Activated CD4-positive, alpha-beta T cell treated with anti-CD3 and anti-CD28 coated beads, Interleukin-2, amount 50 U/mL, for 16 hours (primary cell): Measurements from ENCODE around the gene UFD1.

ENCODE experiments used
- DNase-seq: peaks from one replicate; pipeline ENCODE4 v3.0.0-alpha.2; 2020

Gene UFD1

DNA sequence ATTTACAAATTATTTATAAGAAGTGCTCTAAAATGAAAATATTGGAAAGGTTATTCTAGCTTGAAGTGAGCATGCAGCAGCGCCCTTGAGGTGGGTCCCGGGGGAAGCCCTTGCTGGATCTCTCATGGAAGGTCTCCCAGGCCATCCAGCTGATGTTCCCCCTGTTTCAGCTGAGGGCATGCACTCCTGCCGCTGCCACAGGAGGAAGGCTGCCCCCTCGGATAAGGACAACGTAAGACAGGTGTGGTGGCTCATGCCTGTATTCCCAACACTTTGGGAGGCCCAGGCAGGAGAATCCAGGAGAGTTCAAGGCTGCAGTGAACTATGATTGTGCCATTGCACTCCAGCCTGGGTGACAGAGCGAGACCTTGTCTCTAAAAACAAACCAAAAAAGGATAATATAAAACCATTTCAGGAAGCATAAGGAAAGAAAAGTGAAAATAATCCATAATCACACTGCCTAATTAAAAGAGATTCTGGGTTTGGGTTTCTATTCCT lies 15.7 kb upstream of the UFD1 start:
- no peak for DNase-seq

DNA sequence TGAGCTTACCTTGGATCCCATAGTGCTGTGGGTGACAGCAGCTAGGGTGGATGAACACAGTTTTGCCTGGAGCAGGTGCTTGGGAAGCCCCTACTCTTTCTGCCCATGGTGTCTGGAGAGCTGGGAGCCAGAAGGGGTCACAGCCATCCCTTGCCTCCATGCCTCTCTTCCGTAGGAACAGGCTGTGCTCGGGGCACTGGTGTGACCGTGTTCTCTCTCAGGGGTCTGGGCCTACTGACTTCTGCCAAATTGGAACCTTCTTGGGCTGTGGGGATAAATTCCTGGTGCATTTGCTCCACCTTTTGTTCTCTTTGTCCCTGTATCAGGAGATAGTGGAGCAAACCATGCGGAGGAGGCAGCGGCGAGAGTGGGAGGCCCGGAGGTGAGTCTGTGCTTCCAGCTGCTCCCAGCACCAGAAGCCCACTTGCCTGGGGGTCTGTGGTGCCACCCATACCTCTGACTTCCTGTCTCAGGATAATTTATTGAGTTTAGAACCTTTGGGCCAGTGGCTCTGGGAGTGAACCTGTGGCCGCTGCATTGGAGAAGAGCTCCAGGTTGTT lies 15.1 kb upstream of the UFD1 start:
- no peak for DNase-seq

DNA sequence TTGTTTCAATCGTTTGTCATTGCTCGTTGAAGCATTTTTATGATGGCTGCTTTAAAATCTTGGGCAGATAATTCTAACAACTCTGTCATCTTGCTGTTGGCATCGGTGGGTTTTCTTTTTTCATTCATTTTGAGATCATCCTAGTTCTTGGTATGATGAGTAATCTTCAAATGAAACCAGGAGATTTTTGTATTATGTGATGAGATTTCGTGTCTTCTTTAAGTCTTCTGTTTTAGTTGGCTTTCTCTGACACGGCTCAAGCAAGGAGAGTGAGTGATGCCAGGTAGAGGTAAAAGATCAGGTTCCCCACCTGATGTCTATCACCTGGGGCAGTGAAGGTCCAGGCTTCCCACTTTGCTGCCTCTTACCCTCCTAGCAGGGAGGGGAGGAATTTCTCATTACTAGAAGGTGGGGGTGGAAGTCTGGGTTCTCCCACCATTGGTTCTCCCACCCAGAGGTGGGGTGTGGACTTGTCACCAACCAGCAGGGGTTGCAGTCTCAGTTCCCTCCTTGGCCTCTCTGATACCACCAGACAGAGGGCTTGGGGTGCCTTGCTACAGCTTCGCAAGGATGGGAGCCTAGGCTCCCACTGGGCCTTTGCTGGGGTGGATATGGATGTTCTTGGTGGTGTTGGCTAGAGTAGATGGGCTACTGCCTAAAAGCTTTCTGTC lies 13.6 kb upstream of the UFD1 start:
- peak; percentile 32 for DNase-seq

DNA sequence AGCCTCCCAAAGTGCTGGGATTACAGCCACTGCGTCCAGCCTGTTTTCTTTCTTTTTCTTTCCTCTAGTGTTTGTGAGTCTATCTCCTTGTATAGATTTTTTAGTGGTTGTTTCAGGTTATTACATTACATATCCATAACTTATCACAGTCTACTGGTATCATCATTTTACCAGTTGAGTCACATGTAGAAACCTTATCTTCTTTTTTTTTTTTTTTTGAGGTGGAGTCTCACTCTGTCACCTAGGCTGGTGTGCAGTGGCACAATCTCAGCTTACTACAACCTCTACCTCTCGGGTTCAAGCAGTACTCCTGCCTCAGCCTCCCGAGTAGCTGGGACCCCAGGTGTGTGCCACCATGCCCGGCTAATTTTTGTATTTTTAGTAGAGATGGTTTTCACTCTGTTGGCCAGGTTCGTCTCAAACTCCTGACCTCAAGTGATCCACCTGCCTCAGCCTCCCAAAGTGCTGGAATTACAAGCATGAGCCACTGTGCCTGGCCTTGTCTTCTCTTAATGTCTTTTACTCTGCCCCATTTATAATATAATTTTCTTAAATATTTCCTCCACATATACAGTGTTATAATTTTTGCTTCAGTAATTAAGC lies 11.7 kb upstream of the UFD1 start:
- DNase-seq, result no peak

DNA sequence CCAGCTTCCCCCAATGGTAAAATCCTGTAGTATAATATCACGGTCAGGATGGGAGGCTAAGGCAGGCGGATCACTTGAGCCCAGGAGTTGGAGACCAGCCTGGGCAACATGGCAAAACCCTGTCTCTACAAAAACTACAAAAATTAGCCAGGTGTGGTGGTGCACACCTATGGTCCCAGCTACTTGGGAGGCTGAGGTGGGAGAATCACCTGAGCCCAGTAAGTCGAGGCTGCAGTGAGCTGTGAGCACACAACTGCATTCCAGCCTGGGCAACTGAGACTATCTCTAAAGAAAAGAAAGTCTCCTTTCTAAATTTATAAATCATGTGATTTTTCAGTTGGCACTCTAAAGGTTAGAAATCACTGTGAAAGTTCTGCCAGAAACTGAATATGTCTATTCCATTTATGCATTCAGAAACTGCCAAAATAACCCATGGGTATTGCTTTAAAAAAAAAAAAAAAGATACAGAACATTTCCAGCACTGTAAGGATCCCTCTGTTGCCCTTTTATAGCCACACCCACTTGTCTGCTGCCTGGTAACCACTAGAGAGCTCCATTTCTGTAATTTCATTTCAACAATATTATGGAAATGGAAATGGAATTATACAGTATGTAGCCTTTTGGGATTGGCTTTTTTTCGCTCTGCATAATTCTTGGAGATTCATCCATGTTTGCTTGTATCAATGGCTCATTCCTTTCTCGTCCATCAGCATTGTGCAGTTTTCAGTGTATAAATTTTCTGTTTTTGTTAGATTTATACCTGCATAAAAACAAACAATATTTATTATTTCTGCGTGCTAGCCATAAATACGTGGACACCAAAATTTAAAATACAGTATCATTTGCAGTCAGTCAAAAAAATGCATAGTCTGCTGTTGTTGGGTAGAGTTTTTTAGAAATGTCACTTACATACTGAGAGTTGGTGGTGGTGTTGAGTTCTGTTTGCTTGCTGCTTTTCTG lies 10.2 kb upstream of the UFD1 start:
- no peak for DNase-seq

DNA sequence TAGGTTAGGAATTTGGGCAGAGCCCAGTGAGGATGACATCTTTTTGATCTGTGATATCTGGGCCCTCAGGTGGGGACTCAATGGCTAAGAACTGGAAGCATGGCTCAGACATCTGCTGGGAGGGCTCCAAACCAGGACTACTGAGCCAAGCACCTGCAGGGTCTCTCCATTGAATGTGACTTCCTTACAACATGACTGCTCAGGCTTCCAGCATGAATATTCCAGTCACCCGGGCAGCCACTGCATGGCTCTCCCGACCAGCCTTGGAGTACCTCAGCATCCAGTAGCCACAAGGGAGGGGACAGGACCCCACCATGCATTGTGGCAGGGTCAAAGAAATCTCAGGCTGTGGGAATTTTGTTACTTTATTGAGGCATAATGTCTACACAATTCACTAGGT lies 9.3 kb upstream of the UFD1 start:
- no peak for DNase-seq

DNA sequence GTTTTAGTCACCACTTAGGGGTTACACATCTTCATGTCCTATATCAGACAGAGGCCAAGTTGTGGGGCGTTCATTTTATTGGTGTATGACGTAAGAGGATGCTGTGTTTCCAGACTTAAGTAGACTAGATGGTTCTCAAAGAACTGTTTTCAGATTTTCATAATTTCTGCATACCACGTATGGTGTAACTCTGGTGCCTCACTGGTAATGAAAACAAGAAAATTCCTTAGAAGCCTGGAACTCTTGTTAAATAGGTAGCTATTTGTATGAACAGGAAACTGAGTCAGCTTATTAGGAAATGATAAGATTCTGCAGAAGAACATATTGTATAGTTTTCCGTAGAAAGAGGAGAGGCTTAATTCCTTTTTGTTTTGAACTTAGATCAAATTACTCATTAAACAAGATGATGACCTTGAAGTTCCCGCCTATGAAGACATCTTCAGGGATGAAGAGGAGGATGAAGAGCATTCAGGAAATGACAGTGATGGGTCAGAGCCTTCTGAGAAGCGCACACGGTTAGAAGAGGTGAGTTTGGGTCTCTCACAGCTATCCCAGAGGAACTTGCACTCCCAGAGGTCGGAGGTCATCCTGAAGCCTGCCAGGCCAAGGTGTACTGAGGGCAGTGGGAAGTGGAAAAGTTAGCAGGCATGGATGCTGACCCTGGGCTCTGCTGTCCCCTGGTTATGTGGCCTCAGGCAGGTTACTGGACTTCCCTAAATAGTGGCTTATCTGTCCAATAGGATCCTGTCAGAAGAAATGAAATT lies 4.7 kb upstream of the UFD1 start:
- no peak for DNase-seq

DNA sequence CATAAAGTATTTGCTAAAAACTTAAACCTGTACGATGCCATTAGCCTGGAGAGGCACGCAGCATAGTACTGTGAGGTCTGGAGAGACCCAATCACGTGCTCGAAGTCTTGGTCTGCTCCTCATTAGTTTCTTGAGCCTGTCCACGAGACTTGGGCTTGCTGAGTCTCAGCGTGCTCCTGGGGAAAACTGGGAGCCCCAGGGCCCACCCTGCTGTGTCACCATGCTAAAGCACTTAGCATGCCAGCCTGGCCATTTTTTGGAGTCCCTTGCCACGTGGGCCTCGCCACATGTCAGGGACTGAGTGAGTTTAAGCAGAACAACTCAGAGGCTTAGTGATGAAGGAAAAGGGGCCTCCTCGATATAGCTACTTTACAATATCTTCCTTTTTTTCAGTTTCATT lies 3.3 kb upstream of the UFD1 start:
- DNase-seq, result no peak

DNA sequence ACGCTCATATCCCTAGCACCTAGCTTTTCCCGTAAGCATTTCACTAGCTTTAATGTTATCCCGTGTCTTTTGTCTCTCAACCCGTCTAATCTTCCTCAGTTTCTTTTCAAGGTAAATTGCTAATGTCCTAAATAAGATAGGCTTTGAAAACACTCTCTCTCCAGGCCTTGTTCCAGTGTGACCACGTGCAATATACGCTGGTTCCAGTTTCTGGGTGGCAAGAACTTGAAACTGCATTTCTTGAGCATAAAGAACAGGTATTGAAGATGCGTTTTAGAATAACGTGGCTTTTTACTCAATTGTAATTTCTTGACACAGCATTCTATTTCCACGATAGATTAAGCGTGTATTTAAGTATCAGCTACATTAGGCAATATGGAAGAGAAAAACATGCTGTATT lies 1.8 kb upstream of the UFD1 start:
- no peak for DNase-seq

DNA sequence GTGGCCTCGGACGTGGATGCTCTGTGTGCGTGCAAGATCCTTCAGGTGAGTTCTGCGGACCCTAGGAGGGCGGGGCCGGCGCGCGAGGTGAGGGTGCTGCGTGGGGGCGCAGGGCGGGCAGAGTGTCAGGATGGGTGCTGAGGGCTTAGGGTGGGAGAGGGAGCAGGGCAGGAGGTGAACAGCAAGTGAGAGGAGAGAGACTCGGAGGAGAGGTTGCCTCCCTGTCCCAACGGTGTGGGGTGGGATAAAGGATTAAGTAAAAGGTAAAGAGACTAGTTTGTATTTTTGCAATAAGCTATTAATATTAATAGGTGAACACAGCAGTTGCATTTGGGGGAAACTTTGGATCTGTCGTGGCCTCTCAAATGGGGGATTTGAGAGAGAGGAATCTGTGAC lies 1.2 kb upstream of the UFD1 start:
- no peak for DNase-seq

DNA sequence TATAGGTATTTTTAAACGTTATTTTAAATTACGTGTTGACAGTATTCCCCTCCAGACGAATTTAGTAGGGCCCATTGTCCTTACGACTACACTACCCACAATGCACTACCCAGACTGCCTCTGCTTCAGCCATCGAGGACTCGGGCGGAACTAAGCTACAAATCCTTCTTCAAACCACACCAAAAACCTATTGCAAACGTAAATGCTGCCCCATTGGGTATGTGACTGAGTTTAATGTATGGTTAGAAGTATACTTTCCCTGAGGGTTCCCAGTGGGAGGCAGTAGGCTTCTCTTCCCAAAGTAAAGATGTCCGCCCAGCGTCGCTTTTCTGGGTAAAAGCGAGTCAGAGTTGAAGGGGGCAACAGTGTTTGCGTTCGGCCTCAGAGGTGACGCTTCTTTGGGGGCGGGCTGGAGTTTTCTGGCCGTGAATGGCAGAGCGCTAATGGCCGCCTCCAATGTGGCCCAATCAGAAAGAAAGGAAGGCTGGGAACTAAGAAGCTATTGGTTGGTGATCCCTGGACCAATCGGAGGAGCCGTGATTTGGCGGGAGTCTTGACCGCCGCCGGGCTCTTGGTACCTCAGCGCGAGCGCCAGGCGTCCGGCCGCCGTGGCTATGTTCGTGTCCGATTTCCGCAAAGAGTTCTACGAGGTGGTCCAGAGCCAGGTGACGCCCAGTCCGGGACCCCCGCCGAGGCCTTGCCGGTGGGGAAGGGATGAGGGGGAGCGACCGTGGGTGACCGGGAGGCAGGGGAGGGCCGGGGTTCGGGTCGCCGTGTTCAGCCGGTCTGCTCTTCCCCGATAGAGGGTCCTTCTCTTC lies 571 bp upstream of the UFD1 start, which contains the start of gene CDC45:
Gene CDC45, plus strand, starts transcription at position 566 of the 818 bp plus-strand sequence. Its CDS starts 49 bp downstream, at position 615.
- DNase-seq, result peak; percentile 98

DNA sequence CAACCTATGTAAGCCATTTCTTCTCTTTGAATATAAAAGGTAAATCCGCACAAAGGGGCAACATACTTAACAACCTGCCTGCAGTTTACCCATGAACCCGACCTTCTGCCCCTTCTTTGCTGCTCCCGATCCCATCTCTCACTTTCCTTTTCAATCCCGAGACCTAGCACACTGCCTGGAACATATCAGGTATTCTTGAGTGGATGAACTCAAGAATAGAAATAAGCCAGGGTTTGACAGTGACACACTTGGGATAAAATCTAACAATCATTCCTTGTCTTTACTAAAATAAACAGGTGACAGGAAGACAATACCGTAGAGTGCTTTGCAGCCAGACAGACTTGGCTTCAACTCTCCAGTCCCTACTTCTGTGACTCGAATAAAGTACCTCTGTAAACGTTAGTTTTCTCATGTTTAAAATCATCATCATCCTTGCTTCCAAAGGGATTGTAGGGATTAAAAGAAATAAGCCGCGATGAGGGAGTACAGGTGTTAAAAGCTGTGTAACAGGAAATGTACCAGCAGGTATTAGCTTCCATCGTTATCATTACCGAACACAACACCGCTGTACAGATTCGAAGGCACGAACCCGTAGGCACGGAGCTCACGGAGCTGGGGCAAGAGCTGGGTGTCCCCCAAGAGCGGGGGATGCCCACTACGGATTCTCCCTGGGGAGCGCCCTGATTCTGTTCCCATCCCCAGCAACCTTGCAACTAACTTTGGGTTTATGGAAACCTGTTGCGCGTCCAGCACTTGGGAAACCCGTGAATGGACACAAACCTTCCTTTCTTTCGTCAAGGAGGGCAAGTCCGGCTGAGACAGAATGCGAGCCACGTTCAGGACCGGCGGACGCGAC lies 720 bp downstream of the UFD1 start:
- DNase-seq, result no peak

DNA sequence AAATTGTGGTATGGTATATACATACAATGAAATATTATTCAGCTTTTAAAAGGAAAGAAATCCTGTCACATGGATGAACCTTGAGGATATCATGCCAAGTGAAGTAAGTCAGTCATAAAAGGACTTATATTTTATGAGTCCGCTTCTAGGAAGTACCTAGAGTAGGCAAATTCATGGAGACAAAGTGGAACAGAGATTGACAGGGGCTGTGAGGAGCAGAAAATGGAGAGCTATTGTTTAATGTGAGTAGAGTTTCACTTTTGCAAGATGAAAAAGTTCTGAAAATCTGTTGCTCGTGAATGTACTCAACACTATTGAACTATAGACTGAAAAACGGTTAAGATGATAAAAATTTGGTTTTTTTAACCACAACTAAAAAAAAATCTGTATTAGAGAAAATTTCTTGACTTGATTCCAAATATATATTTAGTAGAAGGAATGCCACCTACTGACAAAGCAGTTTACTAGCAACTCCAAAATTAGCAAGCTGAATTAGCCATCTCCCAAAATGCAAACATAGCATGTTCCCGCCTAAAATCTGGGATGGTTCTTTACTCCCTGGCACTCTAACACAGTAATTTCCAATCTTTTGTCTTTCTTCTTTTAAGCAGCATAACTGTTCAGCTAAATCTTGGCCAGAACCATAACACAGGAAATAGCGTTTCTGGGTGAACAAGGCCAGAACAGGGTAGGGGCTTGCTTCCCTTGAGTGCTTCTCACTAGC lies 1.5 kb downstream of the UFD1 start:
- no peak for DNase-seq

DNA sequence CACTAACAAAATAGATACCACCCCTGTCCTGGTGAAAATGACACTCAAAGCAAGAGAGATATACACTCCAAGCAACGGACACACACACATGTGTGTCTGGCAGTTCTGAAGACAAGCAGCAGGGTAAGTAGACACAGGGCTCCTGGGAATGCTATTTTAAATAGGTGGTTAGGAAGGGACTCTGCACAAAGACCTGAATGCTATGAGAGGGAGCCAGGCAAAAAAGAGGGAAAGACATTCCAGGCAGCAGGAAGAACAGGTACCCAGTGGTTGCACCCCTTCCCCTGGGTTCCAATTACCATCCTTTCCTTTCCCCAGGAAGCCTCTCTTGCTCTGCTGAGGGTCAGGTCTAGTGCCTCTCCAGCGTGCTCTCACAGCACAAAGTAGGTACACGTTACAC lies 3.0 kb downstream of the UFD1 start:
- no peak for DNase-seq

DNA sequence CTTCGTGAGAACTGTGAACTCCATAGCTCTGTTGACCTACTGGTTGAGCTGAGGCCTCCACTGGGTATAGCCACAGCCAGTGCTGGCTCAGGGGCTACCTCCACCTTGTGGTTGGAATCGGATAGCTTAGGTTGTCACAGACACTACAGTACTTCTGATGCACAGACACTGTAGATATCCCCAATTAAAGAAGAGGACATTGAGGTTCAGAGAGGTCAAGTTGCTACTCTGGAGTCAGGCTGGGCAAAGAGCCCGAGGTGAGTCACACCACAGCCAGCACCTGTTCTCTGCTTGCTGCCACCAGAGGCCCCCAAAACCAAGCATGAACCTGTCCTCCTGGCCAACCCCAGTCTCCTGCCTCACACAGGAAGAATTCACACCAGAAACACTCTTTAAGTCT lies 5.4 kb downstream of the UFD1 start:
- no peak for DNase-seq

DNA sequence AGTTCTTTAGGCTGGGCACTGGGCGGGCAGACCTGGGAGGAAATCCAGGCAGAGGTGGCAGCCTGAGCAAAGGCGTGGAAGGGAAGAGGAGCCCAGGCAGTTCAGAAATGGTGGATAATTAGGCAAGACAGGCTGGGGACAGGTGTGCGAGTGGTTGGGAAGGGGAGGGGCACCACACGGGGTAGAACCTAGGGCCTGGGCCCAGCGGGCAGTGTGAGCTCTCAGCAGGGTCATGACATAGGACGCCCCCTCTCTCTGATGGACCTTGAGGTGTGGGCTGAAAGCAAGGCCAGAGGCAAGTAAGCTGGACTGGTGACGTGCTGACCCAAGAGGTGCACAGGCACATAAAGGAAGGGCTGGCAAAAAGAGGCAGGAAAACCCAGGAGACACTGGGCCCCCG lies 6.8 kb downstream of the UFD1 start:
- no peak for DNase-seq

DNA sequence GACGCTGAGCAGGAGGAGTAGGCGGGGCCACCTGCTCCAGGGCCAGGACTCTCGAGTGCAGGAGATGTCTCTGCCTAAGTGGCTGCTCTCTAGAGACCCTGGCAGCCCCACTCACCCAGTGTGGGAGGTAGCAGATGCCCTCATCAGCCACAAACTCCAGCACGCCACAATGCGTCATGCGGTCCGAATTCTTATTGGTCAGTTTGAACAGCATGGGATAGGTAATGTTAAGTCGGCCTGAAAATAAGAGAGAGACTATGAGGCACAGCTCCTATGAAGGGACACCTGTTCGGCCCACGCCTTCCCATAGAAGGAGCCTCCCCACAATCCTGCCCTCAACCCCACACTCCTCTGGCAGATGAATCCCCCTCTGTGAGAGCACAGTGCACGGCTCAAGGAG lies 7.4 kb downstream of the UFD1 start:
- DNase-seq, result no peak

DNA sequence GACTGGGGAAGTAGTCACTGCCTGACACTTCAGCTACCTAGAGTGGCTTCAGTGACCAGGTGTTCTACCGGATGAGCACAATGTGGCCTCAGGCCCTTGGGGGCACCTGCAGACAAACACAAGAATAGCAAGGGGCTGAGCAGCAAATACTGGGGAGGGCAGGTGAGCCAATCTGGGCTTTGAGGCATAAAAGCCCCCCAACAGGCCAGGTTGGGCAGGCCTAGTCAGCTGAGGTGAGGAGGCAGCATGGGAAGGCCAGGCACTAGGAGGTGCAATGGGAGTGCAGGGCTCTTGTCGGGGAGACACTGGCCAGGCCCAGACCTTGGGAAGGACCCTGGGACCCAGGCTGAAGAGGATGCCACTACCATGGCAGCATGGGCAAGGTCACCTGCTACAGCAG lies 9.0 kb downstream of the UFD1 start:
- no peak for DNase-seq

DNA sequence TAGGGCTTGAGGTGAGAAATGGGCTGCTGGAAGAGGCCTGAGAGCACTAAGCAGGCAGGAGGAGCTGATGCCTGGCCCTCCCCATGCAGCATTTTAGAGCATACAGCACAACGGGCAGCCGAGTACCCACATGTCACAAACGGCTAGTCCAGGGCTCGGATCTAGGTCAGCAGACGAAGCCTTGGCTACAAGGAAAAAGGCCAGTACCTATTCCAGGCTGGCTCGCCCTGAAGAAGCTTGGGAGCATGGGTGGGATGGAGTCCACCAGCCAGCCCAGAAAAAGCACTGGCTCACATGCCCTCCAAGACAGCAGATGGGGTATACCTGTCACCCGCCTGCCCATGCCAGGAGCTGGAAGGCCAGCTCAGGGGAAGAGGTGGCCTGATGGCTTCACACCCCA lies 9.6 kb downstream of the UFD1 start:
- DNase-seq, result no peak

DNA sequence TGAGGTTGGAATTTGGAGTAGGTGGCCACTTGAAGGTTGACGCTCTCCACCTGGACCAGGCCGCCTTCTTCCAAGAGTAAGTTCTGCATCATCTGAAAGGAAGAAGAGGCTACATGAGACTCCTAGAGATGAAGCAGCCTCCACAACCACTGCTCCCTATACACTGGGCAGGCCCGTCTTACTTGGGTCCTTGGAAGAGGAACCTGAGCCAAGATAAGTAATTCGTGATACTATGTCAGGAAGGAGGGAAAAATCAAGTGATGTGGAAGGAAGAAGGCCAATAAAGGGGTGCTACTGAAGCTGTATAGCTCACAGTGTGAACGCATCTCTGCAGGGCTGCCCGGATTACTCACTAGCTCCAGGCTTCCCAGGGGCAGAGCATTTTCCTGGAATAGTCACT lies 11.1 kb downstream of the UFD1 start:
- DNase-seq, result no peak
